ENCODE results near the gene MACF1.

The MACF1 gene

GRCh38 chr1:39268112-39268581 lies 63.7 kb downstream of the MACF1 start:
- Histone ChIP-seq H3K9me3 (replicated peaks in 1 of 11) (no peaks in the 10 kb centered on the region), H3K9ac (peak overlapping the region; percentile 58 to 83 (median 73); a peak in 21 of 22 replicates), H3K27me3 (no peaks in the 10 kb centered on the region), H3K36me3 (peaks cover 0 to 35% (median 3%) of the 10 kb centered on the region in 11 experiments; a peak in 11 of 22 replicates), H4K20me1 (peaks cover 12 to 98% (median 40%) of the 10 kb centered on the region in 11 experiments; a peak in 17 of 22 replicates), H3K4me3 (peak overlapping the region; percentile 36 to 60 (median 50); a peak in 19 of 20 replicates), H3K4me1 (peaks cover 65 to 84% (median 77%) of the 10 kb centered on the region in 10 experiments), H3K4me2 (peak overlapping the region; percentile 75 to 99 (median 95)), H3K27ac (peak overlapping the region; percentile 27 to 91 (median 78); a peak in 21 of 22 replicates)
- TF ChIP-seq Cebpa-rat (IDR thresholded peaks at IDR 0.05) = no peak

- Histone ChIP-seq H4K20me1 (peaks cover 12 to 97% (median 40%) of the 10 kb centered on the region in 11 experiments; a peak in 17 of 22 replicates), H3K9me3 (replicated peaks in 1 of 11) (no peaks in the 10 kb centered on the region), H3K4me2 (peak overlapping the region; percentile 75 to 99 (median 95)), H3K4me3 (peak overlapping the region; percentile 36 to 60 (median 50)), H3K36me3 (peaks cover 0 to 35% (median 5%) of the 10 kb centered on the region in 11 experiments; a peak in 10 of 22 replicates), H3K9ac (peak overlapping the region; percentile 37 to 83 (median 73); a peak in 18 of 22 replicates), H3K4me1 (peaks cover 65 to 89% (median 80%) of the 10 kb centered on the region in 10 experiments), H3K27me3 (no peaks in the 10 kb centered on the region), H3K27ac (peak overlapping the region in 10 of 11 experiments; percentile 47 to 91 (median 81); a peak in 20 of 22 replicates)
- TF ChIP-seq Cebpa-rat (IDR thresholded peaks at IDR 0.05) = no peak
These were observed 64.4 kb downstream of the MACF1 start for GRCh38 chr1:39268906-39269305.

GRCh38 chr1:39269349-39269748 lies 64.9 kb downstream of the MACF1 start:
- Histone ChIP-seq H3K27ac (peak overlapping the region in 10 of 11 experiments; percentile 47 to 91 (median 81); a peak in 19 of 22 replicates), H3K36me3 (peaks cover 0 to 31% (median 6%) of the 10 kb centered on the region in 11 experiments; a peak in 10 of 22 replicates), H3K27me3 (no peaks in the 10 kb centered on the region), H3K9me3 (replicated peaks in 1 of 11) (no peaks in the 10 kb centered on the region), H3K4me3 (peak overlapping the region in 8 of 10 experiments; percentile 45 to 60 (median 54); a peak in 15 of 20 replicates), H3K4me1 (peaks cover 65 to 90% (median 81%) of the 10 kb centered on the region in 10 experiments), H3K4me2 (peak overlapping the region; percentile 75 to 99 (median 95)), H3K9ac (peak overlapping the region in 10 of 11 experiments; percentile 8 to 83 (median 74); a peak in 18 of 22 replicates), H4K20me1 (peaks cover 12 to 96% (median 40%) of the 10 kb centered on the region in 11 experiments; a peak in 17 of 22 replicates)
- no peak for TF ChIP-seq Cebpa-rat (IDR thresholded peaks at IDR 0.05)

- Histone ChIP-seq H3K9ac (peak overlapping the region in 10 of 11 experiments; percentile 8 to 83 (median 74); a peak in 18 of 22 replicates), H3K9me3 (replicated peaks in 1 of 11) (no peaks in the 10 kb centered on the region), H3K4me3 (peak overlapping the region in 7 of 10 experiments; percentile 45 to 60 (median 55); a peak in 14 of 20 replicates), H4K20me1 (peaks cover 12 to 99% (median 40%) of the 10 kb centered on the region in 11 experiments; a peak in 17 of 22 replicates), H3K36me3 (peaks cover 0 to 30% (median 8%) of the 10 kb centered on the region in 11 experiments; a peak in 10 of 22 replicates), H3K4me1 (peaks cover 65 to 94% (median 81%) of the 10 kb centered on the region in 10 experiments), H3K27ac (peak overlapping the region in 10 of 11 experiments; percentile 47 to 91 (median 81); a peak in 19 of 22 replicates), H3K4me2 (peak overlapping the region; percentile 75 to 99 (median 95)), H3K27me3 (no peaks in the 10 kb centered on the region)
- peak in 6 of 11 experiments; percentile 50 to 95 (median 82); a peak in 13 of 22 replicates for TF ChIP-seq Cebpa-rat (IDR thresholded peaks at IDR 0.05)
These were observed 65.4 kb downstream of the MACF1 start for GRCh38 chr1:39269791-39270342.

DNA sequence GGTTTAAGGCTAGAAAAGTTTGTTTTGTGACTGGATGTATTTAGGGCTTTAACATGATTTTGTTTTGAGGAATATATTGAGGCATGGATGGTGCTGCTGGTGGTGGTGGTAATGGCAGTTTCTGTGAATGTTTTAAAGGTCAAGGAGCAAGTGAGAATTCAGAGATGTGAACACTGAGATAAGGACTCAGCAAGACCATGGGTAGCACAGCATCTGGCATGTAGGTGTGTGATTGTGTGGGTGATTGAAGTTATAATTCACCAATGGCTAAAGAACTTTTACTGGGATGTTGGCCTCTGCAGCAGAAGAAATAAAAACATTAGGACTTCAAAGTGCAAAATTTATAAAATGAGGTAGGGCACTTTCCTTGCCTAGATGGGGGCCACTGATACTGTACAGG lies 65.9 kb downstream of the MACF1 start:
- H3K27me3 ChIP-seq = no peaks in the 10 kb centered on the region
- no peak for TF ChIP-seq Cebpa-rat (IDR thresholded peaks at IDR 0.05)
- H3K27ac ChIP-seq = peak overlapping the region in 8 of 11 experiments; percentile 73 to 91 (median 84); a peak in 19 of 22 replicates
- H3K9ac ChIP-seq = peak overlapping the region in 7 of 11 experiments; percentile 63 to 83 (median 78); a peak in 14 of 22 replicates
- H3K4me2 ChIP-seq = peak overlapping the region; percentile 75 to 99 (median 95)
- no peaks in the 10 kb centered on the region for H3K9me3 ChIP-seq (replicated peaks in 1 of 11)
- H3K4me3 ChIP-seq = peak overlapping the region in 7 of 10 experiments; percentile 45 to 60 (median 55); a peak in 14 of 20 replicates
- H3K4me1 ChIP-seq = peaks cover 65 to 95% (median 80%) of the 10 kb centered on the region in 10 experiments
- H3K36me3 ChIP-seq = peaks cover 0 to 30% (median 9%) of the 10 kb centered on the region in 11 experiments; a peak in 14 of 22 replicates
- H4K20me1 ChIP-seq = peaks cover 12 to 99% (median 40%) of the 10 kb centered on the region in 11 experiments; a peak in 17 of 22 replicates

DNA sequence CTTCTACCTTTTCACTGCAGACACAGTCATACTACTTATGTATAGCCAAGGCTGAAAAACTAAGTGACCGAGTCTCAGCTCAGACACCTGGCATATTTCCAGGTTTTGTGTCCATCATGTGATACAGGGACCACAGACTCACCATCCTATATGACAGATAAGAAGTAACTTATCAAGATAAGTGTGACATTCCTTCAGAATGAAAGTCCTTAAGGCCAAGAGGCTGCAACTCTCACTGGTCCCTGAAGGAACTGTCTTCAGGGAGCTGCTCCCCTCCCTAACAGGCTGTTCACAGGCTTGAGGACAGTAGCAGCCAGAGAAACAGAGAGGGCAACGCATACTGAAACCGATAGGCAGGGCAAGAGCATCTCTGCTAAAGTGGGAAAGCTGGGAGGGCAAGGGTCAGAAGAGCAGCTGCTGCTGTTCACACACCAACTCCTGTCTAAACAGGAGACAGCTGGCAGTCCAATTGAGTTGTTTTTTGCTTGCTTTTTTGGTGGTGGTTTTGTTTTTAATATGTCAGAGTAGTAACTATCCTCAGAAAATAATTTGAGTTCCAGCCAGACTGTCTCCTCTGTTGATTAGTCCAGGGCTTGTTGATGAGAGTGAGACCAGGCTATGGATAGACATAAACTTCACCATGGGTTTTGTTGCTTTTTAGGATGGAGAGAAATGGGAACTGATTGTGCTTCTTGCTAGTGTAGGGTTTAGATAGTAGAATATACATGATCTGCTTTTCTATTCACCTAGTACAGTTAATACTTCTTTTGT lies 67.7 kb downstream of the MACF1 start:
- Histone ChIP-seq H3K36me3 (peaks cover 0 to 39% (median 10%) of the 10 kb centered on the region in 11 experiments; a peak in 15 of 22 replicates), H3K4me2 (peak overlapping the region; percentile 4 to 99 (median 95); a peak in 20 of 22 replicates), H3K4me3 (peak overlapping the region in 4 of 10 experiments; percentile 2 to 55 (median 5); a peak in 2 of 20 replicates), H3K27me3 (no peaks in the 10 kb centered on the region), H4K20me1 (peaks cover 12 to 99% (median 39%) of the 10 kb centered on the region in 11 experiments; a peak in 16 of 22 replicates), H3K9me3 (replicated peaks in 1 of 11) (no peaks in the 10 kb centered on the region), H3K4me1 (peaks cover 47 to 78% (median 67%) of the 10 kb centered on the region in 10 experiments), H3K9ac (peak overlapping the region in 6 of 11 experiments; percentile 3 to 49 (median 34); a peak in 8 of 22 replicates), H3K27ac (peak overlapping the region in 8 of 11 experiments; percentile 6 to 91 (median 84); a peak in 15 of 22 replicates)
- no peak for TF ChIP-seq Cebpa-rat (IDR thresholded peaks at IDR 0.05)

DNA sequence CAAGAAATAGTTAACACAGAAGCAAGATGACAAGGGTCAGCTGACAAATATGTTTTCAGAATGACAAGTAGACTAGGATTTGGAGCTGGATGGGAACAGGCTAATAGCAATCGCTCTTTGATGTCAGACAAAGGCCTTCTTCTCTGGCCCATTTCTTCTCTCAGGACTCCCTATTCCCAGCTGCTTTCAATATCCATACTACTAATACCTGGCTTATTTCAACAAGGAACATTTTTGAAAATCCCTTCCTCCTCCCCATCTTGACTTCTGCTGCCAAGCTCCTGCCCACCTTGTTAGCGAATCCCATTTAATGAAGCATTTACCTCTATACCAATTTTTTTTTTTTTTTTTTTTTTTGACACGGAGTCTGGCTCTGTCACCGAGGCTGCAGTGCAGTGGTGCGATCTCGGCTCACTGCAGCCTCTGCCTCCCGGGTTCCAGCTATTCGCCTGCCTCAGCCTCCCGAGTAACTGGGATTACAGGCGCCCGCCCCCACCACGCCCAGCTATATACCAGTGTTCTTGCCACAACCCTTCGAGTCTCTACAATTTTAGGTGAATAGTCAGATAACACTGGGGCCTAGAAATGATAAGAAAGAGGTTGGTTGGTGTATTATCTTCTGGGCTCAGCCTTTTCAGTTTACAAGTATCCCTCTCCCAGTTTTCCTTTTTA lies 68.4 kb downstream of the MACF1 start:
- Histone ChIP-seq H4K20me1 (peaks cover 12 to 99% (median 41%) of the 10 kb centered on the region in 11 experiments; a peak in 16 of 22 replicates), H3K36me3 (peaks cover 0 to 39% (median 10%) of the 10 kb centered on the region in 11 experiments; a peak in 15 of 22 replicates), H3K27ac (peak overlapping the region in 6 of 11 experiments; percentile 78 to 91 (median 87); a peak in 11 of 22 replicates)

More for the DNA sequence above, 68.4 kb downstream of the MACF1 start:
- Histone ChIP-seq H3K4me3 (no peak overlapping the region), H3K27me3 (no peaks in the 10 kb centered on the region), H3K9ac (peak overlapping the region in 3 of 11 experiments; percentile 3 to 48 (median 29); a peak in 3 of 22 replicates), H3K9me3 (replicated peaks in 1 of 11) (no peaks in the 10 kb centered on the region), H3K4me2 (peak overlapping the region in 8 of 11 experiments; percentile 88 to 99 (median 98); a peak in 16 of 22 replicates), H3K4me1 (peaks cover 45 to 71% (median 61%) of the 10 kb centered on the region in 10 experiments)
- TF ChIP-seq Cebpa-rat (IDR thresholded peaks at IDR 0.05) = no peak

All from BLaER1 treated with 17β-estradiol and CSF1 and Interleukin-3, amounts not matched to agents 10 nM and 100 nM (cell line).